HCT116 (cell line): Measurements from ENCODE around the gene DNAAF5.

Experiments
- CBX3 ChIP-seq: IDR thresholded peaks from 2 replicates; pipeline ENCODE4 v1.6.1; 2012; ENCODE audit warnings: low read depth
- CEBPB ChIP-seq: IDR thresholded peaks from 2 replicates; pipeline ENCODE4 v1.6.1; 2012; ENCODE audit warnings: low read depth
- EZH2 ChIP-seq: fragments of 200-600 bp; sonication (generic); IDR thresholded peaks from 2 replicates; pipeline ENCODE4 v1.6.1; 2017; ENCODE audit warnings: antibody characterized with exemption, mixed run types
- EZH2phosphoT487 ChIP-seq: fragments of 200-600 bp; IDR thresholded peaks from 2 replicates; pipeline ENCODE4 v1.6.1; 2018; ENCODE audit warnings: antibody characterized with exemption, borderline replicate concordance
- POLR2A ChIP-seq: IDR thresholded peaks from 2 replicates; pipeline ENCODE4 v1.7.0; 2011; ENCODE audit warnings: borderline replicate concordance; ENCODE audit not compliant: insufficient read depth, insufficient read length; ENCODE audit errors: extremely low read depth
- POLR2AphosphoS5 ChIP-seq: IDR thresholded peaks from 2 replicates; pipeline ENCODE4 v1.6.1; 2011; ENCODE audit warnings: mild to moderate bottlenecking, low read depth, low read length, moderate library complexity
- ZNF274 ChIP-seq: fragments of 200-500 bp; sonication (Bioruptor generic); IDR thresholded peaks from 2 replicates; pipeline ENCODE4 v1.6.1; 2014; ENCODE audit warnings: mild to moderate bottlenecking, low read depth, low read length, inconsistent platforms
- TF ChIP-seq, protein P1 (sequence below): IDR thresholded peaks from 2 replicates; pipeline ENCODE4 v1.6.1; 2012; ENCODE audit warnings: low read depth
- TF ChIP-seq, protein P2 (sequence below), 3 experiments: fragments of 200-600 bp in 1 of 3; sonication (generic) in 1 of 3; IDR thresholded peaks in 2 of 3; conservative IDR thresholded peaks in 1 of 3; 2 replicates each; pipeline ENCODE4 v1.5.1; 2012 to 2017; ENCODE audit warnings: low read depth in 2 of 3, low read length in 2 of 3, antibody characterized with exemption in 1 of 3, borderline replicate concordance in 1 of 3, control low read depth in 1 of 3, mild to moderate bottlenecking in 1 of 3, mixed read lengths in 1 of 3, mixed run types in 1 of 3, moderate library complexity in 1 of 3; ENCODE audit not compliant: insufficient read depth in 1 of 3
- TF ChIP-seq, protein P3 (sequence below): IDR thresholded peaks from 2 replicates; pipeline ENCODE4 v1.6.1; 2011; ENCODE audit warnings: mild to moderate bottlenecking, low read length, moderate library complexity; ENCODE audit not compliant: insufficient replicate concordance; ENCODE audit errors: extremely low read depth

DNA sequence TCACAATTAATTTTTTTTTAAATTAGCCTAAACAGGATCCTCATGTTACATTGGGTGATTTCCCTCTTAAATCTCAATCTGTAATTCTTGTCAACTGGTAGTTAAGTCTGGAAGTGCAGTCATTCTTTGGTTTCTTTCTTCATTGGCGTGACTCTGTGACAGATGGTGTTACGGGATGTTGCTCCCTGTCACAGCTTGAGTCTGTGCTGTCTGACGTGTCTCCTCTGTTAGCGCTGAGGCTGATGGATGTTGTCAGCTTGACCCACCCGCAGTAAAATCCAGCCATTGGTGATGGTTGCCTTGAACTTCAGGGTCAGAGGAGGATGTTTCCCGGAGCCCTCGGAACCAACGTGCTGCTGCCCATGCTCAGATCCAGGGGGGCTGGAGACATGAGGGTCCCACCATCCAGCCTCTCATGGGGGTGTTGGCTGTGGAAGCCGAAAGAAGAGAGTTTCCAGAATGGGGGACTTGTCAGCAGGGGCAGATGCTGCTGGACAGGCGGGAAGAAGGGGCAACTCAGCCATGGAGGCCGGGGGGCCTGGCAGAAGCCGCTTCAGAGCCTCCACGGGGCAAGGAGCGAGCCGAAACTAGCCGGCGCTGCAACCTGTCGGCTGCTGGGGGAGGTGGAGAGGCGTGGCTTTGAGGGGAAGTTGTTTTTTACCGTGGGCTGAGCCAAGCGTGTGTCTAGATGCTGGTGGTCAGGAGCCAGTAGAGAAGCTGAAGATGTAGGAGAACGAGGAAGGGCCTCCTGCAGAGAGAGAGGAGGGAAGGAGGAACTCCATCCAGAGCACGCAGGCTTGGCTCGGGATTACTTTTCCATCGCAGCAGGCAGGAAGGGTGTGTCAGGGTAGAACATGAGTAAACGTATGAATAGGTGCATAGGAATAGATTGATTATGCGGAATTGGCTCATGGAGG, 109.2 kb downstream of the DNAAF5 start:
- TF ChIP-seq POLR2A: no peak
- no peak for TF ChIP-seq CBX3
- TF ChIP-seq, protein P1, sequence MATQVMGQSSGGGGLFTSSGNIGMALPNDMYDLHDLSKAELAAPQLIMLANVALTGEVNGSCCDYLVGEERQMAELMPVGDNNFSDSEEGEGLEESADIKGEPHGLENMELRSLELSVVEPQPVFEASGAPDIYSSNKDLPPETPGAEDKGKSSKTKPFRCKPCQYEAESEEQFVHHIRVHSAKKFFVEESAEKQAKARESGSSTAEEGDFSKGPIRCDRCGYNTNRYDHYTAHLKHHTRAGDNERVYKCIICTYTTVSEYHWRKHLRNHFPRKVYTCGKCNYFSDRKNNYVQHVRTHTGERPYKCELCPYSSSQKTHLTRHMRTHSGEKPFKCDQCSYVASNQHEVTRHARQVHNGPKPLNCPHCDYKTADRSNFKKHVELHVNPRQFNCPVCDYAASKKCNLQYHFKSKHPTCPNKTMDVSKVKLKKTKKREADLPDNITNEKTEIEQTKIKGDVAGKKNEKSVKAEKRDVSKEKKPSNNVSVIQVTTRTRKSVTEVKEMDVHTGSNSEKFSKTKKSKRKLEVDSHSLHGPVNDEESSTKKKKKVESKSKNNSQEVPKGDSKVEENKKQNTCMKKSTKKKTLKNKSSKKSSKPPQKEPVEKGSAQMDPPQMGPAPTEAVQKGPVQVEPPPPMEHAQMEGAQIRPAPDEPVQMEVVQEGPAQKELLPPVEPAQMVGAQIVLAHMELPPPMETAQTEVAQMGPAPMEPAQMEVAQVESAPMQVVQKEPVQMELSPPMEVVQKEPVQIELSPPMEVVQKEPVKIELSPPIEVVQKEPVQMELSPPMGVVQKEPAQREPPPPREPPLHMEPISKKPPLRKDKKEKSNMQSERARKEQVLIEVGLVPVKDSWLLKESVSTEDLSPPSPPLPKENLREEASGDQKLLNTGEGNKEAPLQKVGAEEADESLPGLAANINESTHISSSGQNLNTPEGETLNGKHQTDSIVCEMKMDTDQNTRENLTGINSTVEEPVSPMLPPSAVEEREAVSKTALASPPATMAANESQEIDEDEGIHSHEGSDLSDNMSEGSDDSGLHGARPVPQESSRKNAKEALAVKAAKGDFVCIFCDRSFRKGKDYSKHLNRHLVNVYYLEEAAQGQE: no peak
- TF ChIP-seq, protein P2, sequence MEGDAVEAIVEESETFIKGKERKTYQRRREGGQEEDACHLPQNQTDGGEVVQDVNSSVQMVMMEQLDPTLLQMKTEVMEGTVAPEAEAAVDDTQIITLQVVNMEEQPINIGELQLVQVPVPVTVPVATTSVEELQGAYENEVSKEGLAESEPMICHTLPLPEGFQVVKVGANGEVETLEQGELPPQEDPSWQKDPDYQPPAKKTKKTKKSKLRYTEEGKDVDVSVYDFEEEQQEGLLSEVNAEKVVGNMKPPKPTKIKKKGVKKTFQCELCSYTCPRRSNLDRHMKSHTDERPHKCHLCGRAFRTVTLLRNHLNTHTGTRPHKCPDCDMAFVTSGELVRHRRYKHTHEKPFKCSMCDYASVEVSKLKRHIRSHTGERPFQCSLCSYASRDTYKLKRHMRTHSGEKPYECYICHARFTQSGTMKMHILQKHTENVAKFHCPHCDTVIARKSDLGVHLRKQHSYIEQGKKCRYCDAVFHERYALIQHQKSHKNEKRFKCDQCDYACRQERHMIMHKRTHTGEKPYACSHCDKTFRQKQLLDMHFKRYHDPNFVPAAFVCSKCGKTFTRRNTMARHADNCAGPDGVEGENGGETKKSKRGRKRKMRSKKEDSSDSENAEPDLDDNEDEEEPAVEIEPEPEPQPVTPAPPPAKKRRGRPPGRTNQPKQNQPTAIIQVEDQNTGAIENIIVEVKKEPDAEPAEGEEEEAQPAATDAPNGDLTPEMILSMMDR (IDR thresholded peaks at IDR 0.05 in 2 of 3, conservative IDR thresholded peaks at IDR 0.05 in 1 of 3; ENCODE audit: borderline replicate concordance in 1 of 3, insufficient read depth in 1 of 3, low read depth in 2 of 3, low read length in 2 of 3): no peak
- no peak for TF ChIP-seq POLR2AphosphoS5
- TF ChIP-seq CEBPB: no peak
- TF ChIP-seq, protein P3, sequence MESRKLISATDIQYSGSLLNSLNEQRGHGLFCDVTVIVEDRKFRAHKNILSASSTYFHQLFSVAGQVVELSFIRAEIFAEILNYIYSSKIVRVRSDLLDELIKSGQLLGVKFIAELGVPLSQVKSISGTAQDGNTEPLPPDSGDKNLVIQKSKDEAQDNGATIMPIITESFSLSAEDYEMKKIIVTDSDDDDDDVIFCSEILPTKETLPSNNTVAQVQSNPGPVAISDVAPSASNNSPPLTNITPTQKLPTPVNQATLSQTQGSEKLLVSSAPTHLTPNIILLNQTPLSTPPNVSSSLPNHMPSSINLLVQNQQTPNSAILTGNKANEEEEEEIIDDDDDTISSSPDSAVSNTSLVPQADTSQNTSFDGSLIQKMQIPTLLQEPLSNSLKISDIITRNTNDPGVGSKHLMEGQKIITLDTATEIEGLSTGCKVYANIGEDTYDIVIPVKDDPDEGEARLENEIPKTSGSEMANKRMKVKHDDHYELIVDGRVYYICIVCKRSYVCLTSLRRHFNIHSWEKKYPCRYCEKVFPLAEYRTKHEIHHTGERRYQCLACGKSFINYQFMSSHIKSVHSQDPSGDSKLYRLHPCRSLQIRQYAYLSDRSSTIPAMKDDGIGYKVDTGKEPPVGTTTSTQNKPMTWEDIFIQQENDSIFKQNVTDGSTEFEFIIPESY: no peak
- TF ChIP-seq EZH2phosphoT487: no peak
- no peak for TF ChIP-seq ZNF274
- TF ChIP-seq EZH2: no peak
